ENCODE measurements around the gene LAIR1.

Gene LAIR1

DNA sequence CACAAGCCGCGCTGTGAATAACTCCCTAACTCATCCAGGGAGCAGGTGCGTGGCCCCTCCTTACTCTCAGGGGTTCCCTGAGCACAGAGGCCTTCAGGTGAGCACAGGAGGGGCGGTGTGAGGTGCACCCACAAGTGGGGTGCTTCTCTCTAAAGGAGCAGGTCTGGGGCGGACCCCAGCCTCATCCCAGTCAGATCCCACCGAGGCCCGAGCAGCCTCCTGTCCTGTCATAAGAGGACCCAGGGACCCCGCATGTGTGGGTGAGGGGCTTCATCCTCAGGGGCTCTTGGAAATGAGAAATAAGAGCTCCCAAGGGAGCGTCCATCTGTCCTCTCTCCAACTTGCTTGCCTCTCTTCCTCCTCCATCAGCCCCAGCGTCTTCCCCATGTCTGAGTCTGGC, 48.8 kb downstream of the LAIR1 start:
- Histone ChIP-seq H3K9me3 (ENCODE audit: control insufficient read depth, low read length) (no peaks in the 10 kb centered on the region), H3K9ac (ENCODE audit: low read length) (no peak overlapping the region), H3K4me3 (ENCODE audit: low read length) (no peak overlapping the region), H3K4me1 (ENCODE audit: control insufficient read depth, insufficient read depth, low read length) (no peaks in the 10 kb centered on the region), H3K27me3 (replicated peaks; ENCODE audit: control insufficient read depth, insufficient read depth, low read length) (peaks cover 23% of the 10 kb centered on the region), H3K36me3 (ENCODE audit: control insufficient read depth, insufficient read depth, low read length, severe bottlenecking) (no peaks in the 10 kb centered on the region)
- DNase-seq (ENCODE audit: low read depth), result no peak

DNA sequence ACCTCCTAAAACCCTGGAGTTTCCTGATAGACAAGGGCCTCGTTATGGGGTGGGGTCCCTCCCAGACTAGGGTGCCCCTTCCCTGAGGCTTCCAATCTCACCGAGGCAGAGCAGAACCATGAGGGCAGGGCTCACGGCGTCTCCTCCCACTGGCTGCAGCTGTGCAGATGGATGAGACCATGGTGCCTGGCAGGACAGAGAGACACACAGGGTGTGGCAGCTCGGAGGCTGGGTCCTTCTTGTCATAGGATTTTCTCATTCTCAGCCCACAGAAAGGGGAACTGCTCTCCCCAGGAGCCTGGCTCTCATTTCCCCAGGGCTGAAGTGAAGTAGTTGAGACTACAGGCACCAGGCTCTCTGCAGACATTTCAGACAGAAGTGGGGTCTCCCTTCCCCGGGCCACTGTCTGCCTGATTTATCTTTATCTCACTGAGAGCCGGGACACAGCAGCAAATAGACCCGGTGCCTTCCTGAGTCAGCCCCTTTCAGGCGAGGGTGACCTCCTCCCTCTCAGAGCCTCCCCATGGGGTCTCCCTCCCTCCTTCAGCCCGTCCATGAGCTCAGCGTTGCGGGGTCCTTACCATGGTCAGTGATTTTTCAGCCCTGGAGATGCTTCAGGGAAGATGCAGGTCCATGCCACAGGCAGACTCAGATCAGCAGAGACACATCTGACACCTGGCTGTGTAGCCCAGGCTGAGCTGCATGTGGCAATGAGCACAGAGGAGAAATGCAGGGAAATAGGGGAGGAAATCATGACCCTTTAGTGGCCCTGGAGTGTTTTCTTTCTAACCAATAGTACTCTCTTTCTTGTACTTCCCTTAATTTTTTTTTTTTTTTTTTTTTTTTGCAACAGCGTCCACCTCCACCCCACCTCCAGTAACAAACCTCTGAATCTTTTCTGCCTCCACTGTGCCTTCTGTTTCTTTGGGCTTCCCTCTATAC, 52.0 kb downstream of the LAIR1 start, which contains the start of gene LILRA5:
TSS of gene LILRA5 (minus strand) at position 731 of the 942 bp plus-strand sequence. CDS start at position 584, 147 bp downstream.
- H3K4me1 ChIP-seq (ENCODE audit: control insufficient read depth, insufficient read depth, low read length), result no peaks in the 10 kb centered on the region
- no peak within 1 kb of the TSS for H3K9ac ChIP-seq (ENCODE audit: low read length)
- no peak within 1 kb of the TSS for H3K4me3 ChIP-seq (ENCODE audit: low read length)
- DNase-seq (ENCODE audit: low read depth), result no peak
- H3K36me3 ChIP-seq (ENCODE audit: control insufficient read depth, insufficient read depth, low read length, severe bottlenecking), result no peaks in the 10 kb centered on the region
- peaks cover 22% of the 10 kb centered on the region for H3K27me3 ChIP-seq (replicated peaks; ENCODE audit: control insufficient read depth, insufficient read depth, low read length)
- no peaks in the 10 kb centered on the region for H3K9me3 ChIP-seq (ENCODE audit: control insufficient read depth, low read length)

DNA sequence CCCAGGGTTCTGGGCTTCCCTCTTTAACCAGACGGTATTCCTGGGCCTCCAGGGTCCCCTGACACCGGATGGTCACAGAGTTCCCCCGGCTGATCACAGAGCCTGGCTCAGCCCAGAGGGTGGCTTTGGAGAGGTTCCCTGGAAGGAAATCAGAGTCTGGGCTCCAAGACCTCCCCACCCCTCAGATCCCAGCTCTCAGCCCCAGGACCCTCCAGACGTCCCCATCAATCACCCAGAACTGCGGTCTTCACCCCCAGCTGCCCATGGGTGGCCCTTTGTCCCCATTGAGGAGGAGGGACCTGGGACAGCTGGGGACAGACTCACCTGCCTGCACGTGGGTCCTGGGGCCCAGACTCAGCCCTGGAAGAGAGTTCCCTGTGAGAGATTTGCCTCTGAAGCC, 52.7 kb downstream of the LAIR1 start:
- Histone ChIP-seq H3K36me3 (ENCODE audit: control insufficient read depth, insufficient read depth, low read length, severe bottlenecking) (no peaks in the 10 kb centered on the region), H3K4me1 (ENCODE audit: control insufficient read depth, insufficient read depth, low read length) (no peaks in the 10 kb centered on the region), H3K9ac (ENCODE audit: low read length) (no peak overlapping the region), H3K4me3 (ENCODE audit: low read length) (no peak overlapping the region), H3K27me3 (replicated peaks; ENCODE audit: control insufficient read depth, insufficient read depth, low read length) (peaks cover 19% of the 10 kb centered on the region), H3K9me3 (ENCODE audit: control insufficient read depth, low read length) (no peaks in the 10 kb centered on the region)
- no peak for DNase-seq (ENCODE audit: low read depth)

DNA sequence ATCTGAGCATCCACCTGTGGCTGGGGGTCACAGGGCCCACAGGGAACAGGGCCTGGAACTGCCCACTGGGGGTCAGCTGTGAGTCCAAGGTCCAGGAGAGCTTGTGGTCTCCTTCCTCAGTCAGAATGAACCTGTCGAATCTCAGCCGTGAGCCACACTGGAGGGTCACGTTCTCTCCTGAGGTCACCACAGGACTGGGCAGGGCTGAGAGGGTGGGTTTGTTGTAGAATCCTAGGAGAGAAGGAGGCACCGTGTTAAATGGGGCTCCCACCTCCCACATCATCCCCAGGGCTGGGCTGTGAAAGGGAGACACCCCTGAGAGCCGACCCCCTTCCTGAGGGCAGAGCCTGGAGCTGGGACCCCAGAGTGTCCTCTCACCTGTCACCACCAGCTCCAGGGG, 53.2 kb downstream of the LAIR1 start:
- Histone ChIP-seq H3K4me1 (ENCODE audit: control insufficient read depth, insufficient read depth, low read length) (no peaks in the 10 kb centered on the region), H3K36me3 (ENCODE audit: control insufficient read depth, insufficient read depth, low read length, severe bottlenecking) (no peaks in the 10 kb centered on the region), H3K9ac (ENCODE audit: low read length) (no peak overlapping the region), H3K4me3 (ENCODE audit: low read length) (no peak overlapping the region), H3K27me3 (replicated peaks; ENCODE audit: control insufficient read depth, insufficient read depth, low read length) (peaks cover 19% of the 10 kb centered on the region), H3K9me3 (ENCODE audit: control insufficient read depth, low read length) (no peaks in the 10 kb centered on the region)
- no peak for DNase-seq (ENCODE audit: low read depth)

DNA sequence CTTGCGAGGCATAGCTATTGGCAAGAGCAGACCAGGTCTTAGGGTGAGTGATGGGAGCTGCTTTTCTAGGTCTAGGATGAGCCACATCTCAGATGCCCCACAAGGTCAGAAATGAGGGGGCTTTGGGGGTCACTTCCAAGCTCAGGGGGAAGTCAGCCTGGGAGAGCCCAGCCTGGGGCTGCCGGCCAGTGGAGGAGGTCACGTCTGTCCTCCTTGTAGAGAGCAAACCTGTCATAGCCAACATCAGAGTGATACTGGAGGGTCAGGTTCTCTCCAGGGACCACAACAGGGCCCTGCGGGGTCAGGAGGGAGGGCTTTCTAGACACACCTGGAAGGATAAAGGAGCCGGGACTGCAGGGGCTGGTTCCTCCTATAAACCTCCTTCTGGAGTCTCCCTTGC, 54.2 kb downstream of the LAIR1 start:
- H3K9me3 ChIP-seq (ENCODE audit: control insufficient read depth, low read length), result no peaks in the 10 kb centered on the region
- H3K4me3 ChIP-seq (ENCODE audit: low read length), result no peak overlapping the region
- no peak overlapping the region for H3K9ac ChIP-seq (ENCODE audit: low read length)
- DNase-seq (ENCODE audit: low read depth), result no peak
- peaks cover 17% of the 10 kb centered on the region for H3K27me3 ChIP-seq (replicated peaks; ENCODE audit: control insufficient read depth, insufficient read depth, low read length)
- H3K4me1 ChIP-seq (ENCODE audit: control insufficient read depth, insufficient read depth, low read length), result no peaks in the 10 kb centered on the region
- H3K36me3 ChIP-seq (ENCODE audit: control insufficient read depth, insufficient read depth, low read length, severe bottlenecking), result no peaks in the 10 kb centered on the region

DNA sequence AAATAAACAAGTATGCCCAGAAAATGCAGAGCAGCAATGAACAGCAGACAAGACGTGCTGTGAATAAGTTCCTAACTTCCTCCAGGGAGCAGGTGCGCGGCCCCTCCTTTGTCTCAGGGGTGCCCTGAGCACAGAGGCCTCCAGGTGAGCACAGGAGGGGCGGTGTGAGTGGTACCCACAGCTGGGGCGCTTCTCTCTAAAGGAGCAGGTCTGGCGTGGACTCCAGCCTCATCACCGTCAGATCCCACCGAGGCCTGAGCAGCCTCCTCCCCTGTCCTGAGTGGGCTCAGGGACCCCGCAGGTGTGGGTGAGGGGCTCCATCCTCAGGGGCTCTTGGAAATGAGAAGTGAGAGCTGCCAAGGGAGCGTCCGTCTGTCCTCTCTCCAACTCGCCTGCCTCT, 54.9 kb downstream of the LAIR1 start:
- Histone ChIP-seq H3K4me1 (ENCODE audit: control insufficient read depth, insufficient read depth, low read length) (no peaks in the 10 kb centered on the region), H3K27me3 (replicated peaks; ENCODE audit: control insufficient read depth, insufficient read depth, low read length) (peaks cover 17% of the 10 kb centered on the region), H3K4me3 (ENCODE audit: low read length) (no peak overlapping the region)

DNA sequence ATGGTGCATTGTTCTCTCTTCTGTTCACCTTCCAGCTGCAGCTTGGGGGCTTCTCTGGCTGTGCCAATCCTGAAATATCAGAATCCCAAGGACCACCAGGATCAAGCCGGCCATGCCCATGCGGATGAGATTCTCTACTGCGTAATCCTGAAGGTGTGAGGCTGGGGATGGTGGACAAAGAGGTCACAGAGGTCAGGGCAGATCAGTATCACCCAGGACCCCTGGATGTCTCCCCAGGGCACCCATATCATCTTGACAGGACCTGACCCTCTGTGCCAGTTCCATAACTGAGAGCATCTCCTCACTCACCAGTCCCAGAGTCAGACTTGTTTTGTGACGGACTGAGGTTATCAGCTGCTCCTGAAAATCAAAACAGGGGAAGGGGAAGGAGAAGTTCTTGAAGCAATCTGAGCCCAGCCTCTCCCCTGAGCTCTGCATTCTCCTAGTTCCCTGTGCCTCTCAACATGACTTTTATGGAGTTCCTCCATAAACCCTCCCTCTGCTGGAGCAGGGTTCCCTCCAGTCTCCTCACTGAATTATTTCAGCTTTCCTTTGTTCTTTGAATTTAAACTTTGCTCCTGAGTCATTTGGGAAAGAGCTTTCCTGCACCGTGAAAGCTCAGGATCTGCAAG, 57.2 kb downstream of the LAIR1 start:
- Histone ChIP-seq H3K4me3 (ENCODE audit: low read length) (no peak overlapping the region), H3K9ac (ENCODE audit: low read length) (no peak overlapping the region), H3K36me3 (ENCODE audit: control insufficient read depth, insufficient read depth, low read length, severe bottlenecking) (no peaks in the 10 kb centered on the region), H3K4me1 (ENCODE audit: control insufficient read depth, insufficient read depth, low read length) (no peaks in the 10 kb centered on the region), H3K27me3 (replicated peaks; ENCODE audit: control insufficient read depth, insufficient read depth, low read length) (peaks cover 17% of the 10 kb centered on the region), H3K9me3 (ENCODE audit: control insufficient read depth, low read length) (peaks cover 3% of the 10 kb centered on the region)
- no peak for DNase-seq (ENCODE audit: low read depth)

More for the DNA sequence above, 54.9 kb downstream of the LAIR1 start:
- no peak overlapping the region for H3K9ac ChIP-seq (ENCODE audit: low read length)
- H3K36me3 ChIP-seq (ENCODE audit: control insufficient read depth, insufficient read depth, low read length, severe bottlenecking), result no peaks in the 10 kb centered on the region
- no peak for DNase-seq (ENCODE audit: low read depth)
- no peaks in the 10 kb centered on the region for H3K9me3 ChIP-seq (ENCODE audit: control insufficient read depth, low read length)

DNA sequence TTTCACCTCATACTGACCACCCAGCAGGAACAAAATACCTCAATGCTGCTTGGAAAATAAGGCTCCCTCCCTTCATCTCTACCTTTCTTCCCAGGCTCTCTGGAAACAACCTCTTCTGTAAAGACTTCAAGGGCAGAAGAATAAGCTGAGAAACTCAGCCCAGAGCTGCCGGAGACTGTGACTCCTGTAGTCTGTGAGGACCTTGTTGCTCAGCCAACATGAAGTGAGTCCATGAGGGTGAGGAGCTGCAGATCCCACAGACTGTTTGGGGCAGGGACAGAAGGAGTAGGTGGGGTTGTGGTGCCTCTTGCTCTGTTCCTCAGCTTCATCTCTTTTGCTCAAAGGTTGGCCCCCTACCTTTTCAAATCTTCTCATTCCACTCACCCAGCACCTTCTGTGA, 59.6 kb downstream of the LAIR1 start:
- no peak for DNase-seq (ENCODE audit: low read depth)
- Histone ChIP-seq H3K9ac (ENCODE audit: low read length) (no peak overlapping the region), H3K36me3 (ENCODE audit: control insufficient read depth, insufficient read depth, low read length, severe bottlenecking) (no peaks in the 10 kb centered on the region), H3K4me1 (ENCODE audit: control insufficient read depth, insufficient read depth, low read length) (no peaks in the 10 kb centered on the region), H3K4me3 (ENCODE audit: low read length) (no peak overlapping the region), H3K27me3 (replicated peaks; ENCODE audit: control insufficient read depth, insufficient read depth, low read length) (peaks cover 4% of the 10 kb centered on the region), H3K9me3 (ENCODE audit: control insufficient read depth, low read length) (peaks cover 3% of the 10 kb centered on the region)

DNA sequence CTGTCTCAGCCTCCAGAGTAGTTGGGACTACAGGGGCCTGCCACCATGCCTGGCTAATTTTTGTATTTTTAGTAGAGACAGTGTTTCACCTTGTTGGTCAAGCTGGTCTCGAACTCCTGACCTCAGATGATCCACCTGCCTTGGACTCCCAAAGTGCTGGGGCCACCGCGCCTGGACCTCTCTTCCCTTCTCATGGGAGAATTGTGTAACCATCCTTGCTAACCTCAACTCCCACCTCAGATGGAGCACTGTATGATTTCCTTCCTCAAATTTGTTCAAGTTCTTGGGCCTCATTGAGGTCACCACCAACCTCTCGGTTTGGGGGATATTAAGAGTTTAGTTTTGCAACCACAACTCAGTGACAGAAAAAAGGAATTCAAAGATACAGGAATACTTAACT, 62.5 kb downstream of the LAIR1 start:
- DNase-seq (ENCODE audit: low read depth), result no peak
- no peaks in the 10 kb centered on the region for H3K4me1 ChIP-seq (ENCODE audit: control insufficient read depth, insufficient read depth, low read length)
- H3K4me3 ChIP-seq (ENCODE audit: low read length), result no peak overlapping the region
- H3K9me3 ChIP-seq (ENCODE audit: control insufficient read depth, low read length), result peaks cover 3% of the 10 kb centered on the region
- no peak overlapping the region for H3K9ac ChIP-seq (ENCODE audit: low read length)
- no peaks in the 10 kb centered on the region for H3K27me3 ChIP-seq (replicated peaks; ENCODE audit: control insufficient read depth, insufficient read depth, low read length)
- no peaks in the 10 kb centered on the region for H3K36me3 ChIP-seq (ENCODE audit: control insufficient read depth, insufficient read depth, low read length, severe bottlenecking)
